LNCAP (cell line): ENCODE measurements around the gene MAN1A1.

Source experiments
- CTCF ChIP-seq: fragments of 450-650 bp; IDR thresholded peaks from 2 replicates; pipeline ENCODE4 v1.5.1; 2017; ENCODE audit warnings: mild to moderate bottlenecking

MAN1A1 gene

GRCh38 chr6:119294984-119295383 lies 54.6 kb downstream of the MAN1A1 start:
- TF ChIP-seq CTCF = no peak

DNA sequence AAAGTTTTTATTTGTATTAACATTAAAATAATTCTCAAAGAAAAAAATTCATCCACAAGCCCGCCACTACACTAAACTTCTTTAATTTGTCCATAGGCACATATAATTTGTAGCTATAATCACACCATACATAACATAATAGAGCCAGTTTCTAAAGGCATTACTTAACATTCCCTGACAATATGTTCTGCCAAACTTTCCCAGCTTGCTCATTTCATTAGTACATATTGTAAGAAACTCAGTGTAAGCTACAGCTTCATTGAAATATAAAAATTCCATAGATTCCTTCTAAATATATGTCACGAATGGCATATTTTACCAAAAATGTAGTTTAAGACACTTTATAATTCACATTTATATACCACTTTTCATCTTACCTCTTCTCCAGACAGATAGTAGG lies 59.3 kb downstream of the MAN1A1 start:
- no peak for TF ChIP-seq CTCF

DNA sequence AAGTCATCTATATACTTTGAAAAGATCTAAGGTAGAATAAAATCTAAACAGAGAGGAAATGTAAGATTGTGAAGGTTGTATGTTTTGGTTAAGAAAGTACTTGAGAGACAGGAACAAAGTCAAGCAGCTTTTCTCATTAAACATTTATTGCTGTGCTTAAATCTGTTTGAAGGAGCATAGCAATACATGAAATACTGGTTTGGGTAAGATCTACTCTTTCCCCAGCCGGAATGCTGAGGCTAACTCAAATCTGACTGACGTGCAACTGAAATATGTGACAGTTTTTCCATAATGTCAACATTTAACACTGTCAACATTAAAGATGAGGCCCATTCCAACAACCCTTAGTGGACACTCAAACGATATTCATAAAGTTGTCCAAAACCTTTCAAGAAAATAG lies 59.9 kb downstream of the MAN1A1 start:
- no peak for TF ChIP-seq CTCF

DNA sequence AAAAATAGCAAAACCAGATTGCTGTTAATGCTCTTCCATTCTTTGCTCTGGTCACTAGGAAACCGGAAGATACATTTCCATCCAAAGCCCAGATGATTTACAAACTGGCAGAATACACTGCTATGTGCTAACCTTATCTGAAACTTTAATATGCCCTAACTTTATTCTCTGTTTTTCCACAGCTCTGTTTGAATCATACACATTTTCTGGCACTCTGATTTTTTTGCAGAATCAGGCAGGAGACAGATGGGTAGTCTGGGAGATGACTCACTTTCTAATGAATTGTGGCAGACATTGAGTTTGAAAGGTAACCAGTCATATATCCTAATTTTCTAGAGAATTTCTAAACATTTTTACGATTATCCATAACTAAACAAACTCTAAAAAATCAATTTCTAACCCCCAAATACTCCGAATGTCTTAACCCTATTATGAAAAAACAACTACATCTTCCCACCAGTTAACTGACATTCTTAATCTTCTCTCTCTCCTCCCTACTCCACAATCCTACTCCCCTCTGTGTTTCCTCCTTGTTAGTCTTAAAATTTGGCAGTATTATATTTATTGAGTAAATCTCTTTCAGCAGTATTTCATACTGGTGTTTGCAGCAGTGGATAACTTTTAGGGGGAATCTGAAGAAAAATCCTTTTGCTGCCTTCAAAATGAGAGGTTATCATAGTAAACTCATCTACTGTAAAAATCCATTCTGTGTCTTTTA lies 63.5 kb downstream of the MAN1A1 start:
- TF ChIP-seq CTCF = no peak

DNA sequence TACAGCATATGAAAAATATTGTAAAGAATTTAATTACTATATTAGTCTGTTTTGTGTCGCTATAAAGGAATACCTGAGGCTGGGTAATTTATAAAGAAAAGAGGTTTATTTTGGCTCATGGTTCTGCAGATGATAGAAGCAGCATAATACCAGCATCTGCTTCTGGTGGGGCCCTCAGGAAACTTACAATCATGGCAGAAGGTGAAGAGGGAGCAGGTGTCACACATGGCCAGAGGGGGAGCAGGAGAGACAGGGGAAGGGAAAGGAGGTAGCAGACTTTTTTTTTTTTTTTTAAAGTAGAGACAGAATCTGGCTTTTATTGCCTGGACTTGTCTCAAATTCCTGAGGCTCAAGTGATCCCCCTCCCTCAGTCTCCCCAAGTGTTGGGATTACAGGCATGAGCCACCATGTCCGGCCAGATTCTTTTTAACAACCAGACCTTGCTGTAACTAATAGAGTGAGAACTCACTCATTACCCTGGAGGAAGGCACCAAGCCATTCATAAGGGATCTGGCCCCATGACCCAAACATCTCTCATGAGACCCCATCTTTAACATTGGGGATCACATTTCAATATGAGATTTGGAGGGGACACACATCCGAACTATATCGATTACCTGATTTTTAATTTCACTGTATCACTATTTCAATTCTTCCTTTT lies 64.6 kb downstream of the MAN1A1 start:
- no peak; the same call in 1 of the 2 replicates for TF ChIP-seq CTCF

DNA sequence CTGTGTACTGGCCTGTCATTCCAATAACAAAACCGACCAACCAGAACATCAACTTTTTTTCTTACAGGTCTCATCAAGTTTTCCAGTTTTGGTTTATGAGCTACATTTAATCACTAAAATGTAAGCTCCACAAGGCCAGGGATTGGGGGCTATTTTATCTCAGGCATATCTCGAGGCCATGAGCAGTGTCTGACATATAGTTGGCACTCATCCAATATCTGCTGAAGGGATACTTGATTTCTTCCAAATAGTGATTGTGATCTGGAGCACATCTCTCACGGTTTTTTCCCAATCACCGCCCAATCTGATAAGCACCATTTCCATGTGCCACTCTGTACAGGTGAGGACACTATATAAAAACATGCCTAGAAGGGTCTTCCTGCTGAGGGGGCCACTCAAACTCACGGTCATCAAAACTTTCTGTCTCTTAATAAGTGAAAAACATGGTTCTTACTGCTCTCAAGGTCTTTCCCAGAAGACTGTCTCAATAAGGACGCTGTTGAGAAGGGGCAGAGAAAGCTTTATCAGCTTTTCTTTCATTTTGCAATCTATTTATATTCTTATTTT lies 65.5 kb downstream of the MAN1A1 start:
- TF ChIP-seq CTCF = no peak

- TF ChIP-seq CTCF = no peak
Observed at GRCh38 chr6:119283214-119283613, 66.3 kb downstream of the MAN1A1 start.
